Myocyte (in vitro differentiated cells): ENCODE measurements around the gene IL19. TPM values are rescaled to one million over a fixed set of nuclear protein-coding genes. Genes with fewer than 3 reads are reported as not detected.

Experiments used
- DNase-seq: peaks from one replicate; pipeline ENCODE4 v3.0.0-alpha.2; 2012; ENCODE audit warnings: low read depth
- total RNA-seq: library from RNA; depleted of rRNA; stranded (reverse); fragments of >200 nt; gene quantifications from 2 replicates; pipeline ENCODE4 v1.2.3, GENCODE V29; 2014

Gene IL19
- total RNA-seq, 1 donor from 2014 or later, result not detected

- no peak for DNase-seq
Measured at GRCh38 chr1:206854401-206855129, 84.0 kb downstream of the IL19 start.

GRCh38 chr1:206855859-206856258 lies 85.3 kb downstream of the IL19 start:
- no peak for DNase-seq

DNA sequence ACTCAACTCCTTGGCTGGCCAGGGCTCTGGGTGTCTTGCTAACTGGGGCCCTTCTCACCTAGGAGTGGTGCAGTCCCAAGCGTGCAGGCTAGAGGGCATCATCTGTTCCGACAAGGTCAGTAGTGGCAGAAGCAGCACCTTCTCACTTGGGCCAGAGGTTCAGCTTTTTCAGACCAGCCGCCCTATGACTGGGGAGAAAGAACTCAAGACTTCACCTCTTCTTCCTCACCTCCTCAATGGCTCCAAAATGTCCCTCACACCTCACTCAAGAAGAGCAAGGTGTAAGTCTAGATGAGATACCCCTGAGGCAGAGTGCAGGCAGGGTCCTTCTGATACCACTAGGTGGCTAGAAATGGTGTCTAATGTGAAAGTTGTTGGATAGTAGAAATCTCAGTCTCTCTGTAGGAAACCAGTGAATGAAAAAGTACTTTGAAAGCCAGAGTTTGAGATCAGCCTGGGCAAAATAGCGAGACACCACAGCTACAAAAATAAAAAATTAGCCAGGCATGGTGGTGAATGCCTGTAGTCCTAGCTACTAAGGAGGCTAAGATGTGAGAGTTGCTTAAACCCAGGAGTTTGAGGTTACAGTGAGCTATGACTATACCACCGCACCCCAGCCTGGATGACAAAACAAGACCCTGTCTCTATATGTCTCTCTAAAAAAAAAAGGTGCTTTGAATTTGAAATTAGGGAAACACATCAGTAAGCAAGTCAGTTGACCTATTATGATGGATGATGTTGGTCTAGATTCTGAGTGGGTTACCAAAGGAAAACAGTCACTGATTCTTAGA lies 86.3 kb downstream of the IL19 start:
- no peak for DNase-seq

- DNase-seq, result no peak
Measured at GRCh38 chr1:206859082-206859521, 88.5 kb downstream of the IL19 start.

- DNase-seq, result no peak
Measured at GRCh38 chr1:206860165-206860564, 89.6 kb downstream of the IL19 start.

GRCh38 chr1:206863266-206863665 lies 92.7 kb downstream of the IL19 start:
- DNase-seq, result no peak

DNA sequence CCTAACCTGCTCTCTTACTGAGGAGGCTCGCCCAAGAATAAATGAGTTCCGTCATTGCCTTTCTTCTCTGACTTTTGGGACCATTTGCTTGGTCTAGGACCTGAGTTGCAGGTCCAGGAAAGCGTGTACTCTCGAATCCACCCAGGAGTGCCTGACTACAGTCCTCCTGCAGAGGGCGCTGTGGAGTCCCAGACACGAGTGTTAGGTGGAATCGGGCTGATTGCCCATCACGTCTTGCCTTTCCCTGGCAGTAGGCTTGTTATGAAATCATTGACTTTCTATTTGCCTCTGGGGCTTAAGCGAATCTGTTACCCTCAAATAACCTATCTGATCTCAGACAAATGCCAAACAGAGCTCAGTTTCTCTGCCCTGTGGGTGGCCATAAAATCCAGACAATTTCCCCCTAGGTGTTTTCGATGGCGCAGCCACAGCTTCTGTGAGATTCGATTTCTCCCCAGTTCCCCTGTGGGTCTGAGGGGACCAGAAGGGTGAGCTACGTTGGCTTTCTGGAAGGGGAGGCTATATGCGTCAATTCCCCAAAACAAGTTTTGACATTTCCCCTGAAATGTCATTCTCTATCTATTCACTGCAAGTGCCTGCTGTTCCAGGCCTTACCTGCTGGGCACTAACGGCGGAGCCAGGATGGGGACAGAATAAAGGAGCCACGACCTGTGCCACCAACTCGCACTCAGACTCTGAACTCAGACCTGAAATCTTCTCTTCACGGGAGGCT lies 94.5 kb downstream of the IL19 start, which contains the start of gene IL20:
IL20 (plus strand) TSS at position 685 of the 733 bp plus-strand sequence. CDS start 230 bp downstream, outside the sequence.
- DNase-seq, result peak; percentile 78

GRCh38 chr1:206866062-206866461 lies 95.5 kb downstream of the IL19 start:
- DNase-seq, result no peak

GRCh38 chr1:206867239-206867638 lies 96.7 kb downstream of the IL19 start:
- no peak for DNase-seq

DNA sequence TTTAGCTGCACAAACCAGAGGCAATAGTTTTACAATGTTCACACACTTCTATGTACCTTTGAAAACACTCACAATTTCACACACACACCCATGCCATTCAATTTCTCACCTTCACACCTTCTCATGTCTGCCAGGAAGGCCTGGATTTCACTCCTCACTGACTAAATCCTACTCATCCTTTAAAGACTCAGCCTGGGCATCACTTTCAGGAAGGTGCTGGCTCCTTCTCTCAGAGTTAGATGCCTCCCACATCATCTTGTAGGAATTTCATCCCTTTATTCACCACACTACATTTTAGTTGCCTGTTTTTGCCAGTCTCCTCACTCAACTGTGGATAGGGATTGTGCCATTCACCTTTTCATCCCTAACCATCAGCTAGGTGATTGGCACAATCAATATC lies 97.1 kb downstream of the IL19 start:
- no peak for DNase-seq

- peak; percentile 27 for DNase-seq
Measured at GRCh38 chr1:206868264-206868663, 97.7 kb downstream of the IL19 start.

GRCh38 chr1:206872139-206872538 lies 101.6 kb downstream of the IL19 start:
- DNase-seq, result peak; percentile 51

GRCh38 chr1:206873603-206874188 lies 103.1 kb downstream of the IL19 start:
- DNase-seq, result no peak

DNA sequence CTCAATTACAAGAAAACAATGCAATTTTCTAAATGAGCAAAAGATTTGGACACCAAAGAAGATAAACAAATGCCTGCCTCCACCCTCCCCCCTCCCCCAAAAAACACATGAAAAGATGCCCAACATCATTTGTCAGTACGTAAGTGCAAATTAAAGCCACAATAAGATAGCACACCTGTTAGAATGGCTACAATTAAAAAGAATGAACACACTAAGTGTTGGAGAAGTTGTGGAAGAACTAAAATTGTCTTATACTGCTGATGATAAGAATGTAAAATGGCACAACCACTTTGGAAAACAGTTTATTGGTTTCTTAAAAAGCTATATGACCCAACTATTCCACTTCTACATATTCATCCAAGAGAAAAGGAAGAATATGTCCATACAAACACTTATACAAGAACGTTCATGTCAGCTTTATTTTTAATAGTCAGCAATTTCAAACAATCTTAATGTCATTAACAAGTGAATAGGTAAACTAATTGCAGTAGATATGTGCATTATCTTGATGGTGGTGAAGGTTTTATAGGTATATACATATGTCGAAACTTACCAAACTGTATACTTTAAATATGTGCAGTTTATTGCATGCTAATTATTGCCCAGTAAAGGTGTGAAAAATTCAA lies 105.3 kb downstream of the IL19 start:
- no peak for DNase-seq

GRCh38 chr1:206878456-206878855 lies 107.9 kb downstream of the IL19 start:
- no peak for DNase-seq

DNA sequence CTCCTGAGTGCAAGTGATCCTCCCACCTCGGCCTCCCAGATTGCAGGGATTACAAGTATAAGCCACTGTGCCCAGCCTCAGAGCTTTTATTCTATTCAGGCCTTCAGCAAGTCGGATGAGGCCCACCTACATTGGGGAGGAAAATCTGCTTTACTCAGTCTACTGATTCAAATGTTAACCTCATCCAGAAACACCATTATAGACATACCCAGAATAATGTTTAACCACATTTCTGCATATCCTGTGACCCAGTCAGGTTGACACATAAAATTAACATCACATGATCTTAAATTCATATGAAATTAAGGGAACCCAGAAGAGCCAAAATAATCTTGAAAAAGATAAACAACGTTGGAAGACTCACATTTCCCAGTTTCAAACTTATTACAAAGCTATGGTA lies 109.7 kb downstream of the IL19 start:
- no peak for DNase-seq

DNA sequence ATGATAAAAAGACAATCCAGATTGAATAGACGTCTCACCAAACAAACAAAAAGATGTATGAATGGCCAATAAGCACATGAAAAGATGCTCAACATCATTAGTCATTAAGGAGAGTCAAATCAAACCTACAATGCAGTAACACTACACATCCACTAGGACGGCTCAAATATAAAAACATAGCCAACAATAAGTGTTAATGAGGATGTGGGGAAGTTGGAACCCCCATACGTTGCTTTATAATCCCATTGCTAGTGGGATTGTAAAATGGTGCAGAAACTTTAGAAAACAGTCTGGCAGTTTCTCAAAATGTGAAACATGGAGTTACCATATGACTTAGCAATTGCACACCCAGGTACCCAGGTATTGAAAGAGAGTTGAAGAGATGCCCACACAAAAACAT lies 112.0 kb downstream of the IL19 start:
- DNase-seq, result no peak

GRCh38 chr1:206883160-206883559 lies 112.6 kb downstream of the IL19 start:
- no peak for DNase-seq

DNA sequence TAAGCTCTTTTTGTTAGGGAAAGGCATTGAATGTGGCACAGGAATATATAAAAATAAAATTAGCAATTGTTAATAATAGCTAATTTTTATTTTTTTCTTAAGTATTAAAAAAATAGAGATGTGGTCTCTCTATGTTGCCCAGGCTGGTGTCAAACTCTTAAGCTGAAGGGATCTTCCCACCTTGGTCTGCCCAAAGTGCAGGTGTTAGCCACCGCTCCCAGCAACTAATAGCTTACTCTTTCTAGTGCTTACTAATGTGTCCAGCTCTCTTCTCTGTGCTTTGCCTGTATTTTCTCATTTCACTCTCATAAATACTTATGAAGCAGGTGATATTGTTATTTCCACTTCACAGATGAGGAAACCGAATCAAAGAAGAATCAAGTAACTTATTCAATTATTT lies 113.3 kb downstream of the IL19 start:
- no peak for DNase-seq

GRCh38 chr1:206885341-206886060 lies 114.9 kb downstream of the IL19 start:
- DNase-seq, result no peak
